CD4-positive, alpha-beta T cell (primary cell): ENCODE measurements around the gene HMCN1. TPM values are rescaled to one million over a fixed set of nuclear protein-coding genes. Genes with fewer than 3 reads are reported as not detected.

Experiments
- ATAC-seq: fragments of 200-7000 bp; cut with Tn5 transposase; one replicate; pipeline ENCODE4 v1.10.0; 2022; ENCODE audit warnings: mild to moderate bottlenecking; ENCODE audit not compliant: poor library complexity
- CTCF ChIA-PET: fragments of 350-600 bp; sonication (Branson Sonifier 250); formaldehyde crosslinking; loops from one replicate; lab custom pipeline; 2021; ENCODE audit warnings: antibody characterized with exemption, inconsistent platforms; lab: Charles Lee
- POLR2A ChIA-PET: fragments of 350-600 bp; sonication (Branson Sonifier 250); formaldehyde crosslinking; loops from one replicate; lab custom pipeline; 2021; ENCODE audit warnings: antibody characterized with exemption, inconsistent platforms; lab: Charles Lee
- DNase-seq, 14 experiments: peaks; one replicate each; pipeline ENCODE4 v3.0.0-alpha.2; 2013 to 2020; ENCODE audit warnings: mixed read lengths in 2 of 14
- H3K27ac ChIP-seq, 2 donors: one replicate each; pipeline versions ENCODE4 v1.5.1 to v1.7.0; 2013; ENCODE audit warnings: low read length in 2 of 2, low read depth in 1 of 2, mild to moderate bottlenecking in 1 of 2
- H3K27me3 ChIP-seq, 2 experiments: 1 replicate in 1 of 2; 2 replicates in 1 of 2; pipeline versions ENCODE4 v1.6.1 to v1.7.0; 2013; ENCODE audit warnings: low read length in 2 of 2, control low read depth in 1 of 2, mild to moderate bottlenecking in 1 of 2, moderate library complexity in 1 of 2; ENCODE audit not compliant: insufficient read depth in 2 of 2, control insufficient read depth in 1 of 2
- H3K36me3 ChIP-seq: one replicate; pipeline ENCODE4 v1.6.1; 2013; ENCODE audit warnings: low read length, control low read depth; ENCODE audit not compliant: insufficient read depth
- H3K4me1 ChIP-seq: one replicate; pipeline ENCODE4 v1.6.1; 2013; ENCODE audit warnings: low read length, control low read depth; ENCODE audit not compliant: insufficient read depth
- H3K4me3 ChIP-seq: one replicate; pipeline ENCODE4 v1.5.1; 2013; ENCODE audit warnings: mild to moderate bottlenecking, low read length, moderate library complexity
- H3K9me3 ChIP-seq, 2 experiments: 1 replicate in 1 of 2; 2 replicates in 1 of 2; pipeline versions ENCODE4 v1.6.1 to v1.7.0; 2013; ENCODE audit warnings: low read length in 2 of 2, mild to moderate bottlenecking in 2 of 2, control low read depth in 1 of 2, moderate library complexity in 1 of 2; ENCODE audit not compliant: control insufficient read depth in 1 of 2, insufficient read depth in 1 of 2
- H3K27ac Mint-ChIP-seq: one replicate; pipeline ENCODE4 v1.8.0; 2020; ENCODE audit warnings: mixed read lengths
- H3K27me3 Mint-ChIP-seq: one replicate; pipeline ENCODE4 v1.8.0; 2021; ENCODE audit warnings: mixed read lengths
- H3K36me3 Mint-ChIP-seq: one replicate; pipeline ENCODE4 v1.8.0; 2021; ENCODE audit warnings: low read depth, mixed read lengths
- H3K4me1 Mint-ChIP-seq: one replicate; pipeline ENCODE4 v1.8.0; 2021; ENCODE audit warnings: low read depth, mixed read lengths
- H3K4me3 Mint-ChIP-seq: one replicate; pipeline ENCODE4 v1.8.0; 2020; ENCODE audit warnings: mild to moderate bottlenecking, mixed read lengths
- H3K9me3 Mint-ChIP-seq: one replicate; pipeline ENCODE4 v1.8.0; 2020; ENCODE audit warnings: mixed read lengths
- intact Hi-C, 2 experiments: fragments of 100-400 bp; cut with DNase I in 1 of 2; cut with micrococcal nuclease in 1 of 2; formaldehyde crosslinking; loops; one replicate each; pipeline versions ENCODE4 v1.15.1 to v1.9.0; 2023 to 2025; cut with DNase I, micrococcal nuclease
- total RNA-seq, 174 experiments: library from RNA in 2 of 174; stranded (reverse) in 2 of 174; gene quantifications; one replicate each; pipeline ENCODE4 v1.2.3 and lab custom pipeline; 2021 to 2026
- TF ChIP-seq, protein P1 (sequence below): fragments of 200-600 bp; IDR thresholded peaks from one replicate; pipeline ENCODE4 v1.8.0; 2022; ENCODE audit warnings: antibody characterized with exemption, mild to moderate bottlenecking

The HMCN1 gene
- total RNA-seq, 2 experiments from 2014 or later, result 0.14 TPM

DNA sequence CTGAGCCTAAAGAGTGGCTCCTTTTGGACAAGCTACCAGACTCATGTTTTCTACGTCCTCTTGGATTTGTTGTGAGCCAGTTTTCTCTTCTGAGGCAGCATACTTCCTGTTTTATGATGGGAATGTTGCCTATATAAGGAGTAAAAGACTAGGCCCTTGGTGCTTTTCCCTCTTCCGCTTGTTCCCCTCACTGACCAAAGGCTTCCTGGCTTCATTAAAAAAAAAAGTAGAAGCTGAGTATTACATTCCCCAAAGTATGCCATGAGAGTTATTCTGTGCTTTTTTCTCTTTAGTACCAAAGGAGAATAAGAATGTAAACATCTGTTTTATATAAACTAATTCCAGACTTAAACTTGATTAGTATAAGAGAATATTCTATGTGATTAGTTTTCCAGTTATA lies 6.5 kb upstream of the HMCN1 start:
- Mint-ChIP-seq H3K4me1 (no peaks in the 10 kb centered on the region), H3K4me3 (no peak overlapping the region), H3K36me3 (no peaks in the 10 kb centered on the region), H3K27ac (no peak overlapping the region), H3K9me3 (peaks cover 7% of the 10 kb centered on the region), H3K27me3 (peaks cover 31% of the 10 kb centered on the region)
- intact Hi-C loops, result no loop called here
- Histone ChIP-seq H3K36me3 (no peaks in the 10 kb centered on the region), H3K27ac (no peak overlapping the region), H3K4me3 (no peak overlapping the region), H3K9me3 (peaks cover 0 to 18% of the 10 kb centered on the region in 2 experiments), H3K4me1 (no peaks in the 10 kb centered on the region), H3K27me3 (peaks cover 1 to 12% of the 10 kb centered on the region in 2 experiments)
- ATAC-seq, result no peak
- no peak for DNase-seq
- ChIA-PET POLR2A (no interaction called here), CTCF (no interaction called here)
- TF ChIP-seq, protein P1, sequence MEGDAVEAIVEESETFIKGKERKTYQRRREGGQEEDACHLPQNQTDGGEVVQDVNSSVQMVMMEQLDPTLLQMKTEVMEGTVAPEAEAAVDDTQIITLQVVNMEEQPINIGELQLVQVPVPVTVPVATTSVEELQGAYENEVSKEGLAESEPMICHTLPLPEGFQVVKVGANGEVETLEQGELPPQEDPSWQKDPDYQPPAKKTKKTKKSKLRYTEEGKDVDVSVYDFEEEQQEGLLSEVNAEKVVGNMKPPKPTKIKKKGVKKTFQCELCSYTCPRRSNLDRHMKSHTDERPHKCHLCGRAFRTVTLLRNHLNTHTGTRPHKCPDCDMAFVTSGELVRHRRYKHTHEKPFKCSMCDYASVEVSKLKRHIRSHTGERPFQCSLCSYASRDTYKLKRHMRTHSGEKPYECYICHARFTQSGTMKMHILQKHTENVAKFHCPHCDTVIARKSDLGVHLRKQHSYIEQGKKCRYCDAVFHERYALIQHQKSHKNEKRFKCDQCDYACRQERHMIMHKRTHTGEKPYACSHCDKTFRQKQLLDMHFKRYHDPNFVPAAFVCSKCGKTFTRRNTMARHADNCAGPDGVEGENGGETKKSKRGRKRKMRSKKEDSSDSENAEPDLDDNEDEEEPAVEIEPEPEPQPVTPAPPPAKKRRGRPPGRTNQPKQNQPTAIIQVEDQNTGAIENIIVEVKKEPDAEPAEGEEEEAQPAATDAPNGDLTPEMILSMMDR, result no peak

DNA sequence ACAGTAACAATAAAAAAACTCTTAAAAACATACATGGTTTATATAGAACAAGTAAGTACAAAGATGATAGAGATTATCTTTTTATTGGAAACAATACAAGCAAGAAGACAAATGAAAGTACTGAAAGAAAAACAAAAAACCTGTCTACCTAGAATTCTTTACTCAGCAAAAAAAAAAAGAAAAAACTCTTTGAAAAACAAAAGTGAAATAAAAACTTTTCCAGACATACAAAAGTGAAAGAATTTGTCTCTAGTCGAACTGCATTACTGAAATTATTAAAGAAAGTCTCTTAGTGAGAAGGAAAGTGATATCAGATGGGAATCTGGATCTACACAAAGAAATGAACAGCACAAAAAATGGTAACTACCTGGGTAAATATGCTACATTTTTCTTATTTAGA lies 2.7 kb upstream of the HMCN1 start:
- H3K9me3 ChIP-seq, result peaks cover 6 to 18% of the 10 kb centered on the region in 2 experiments
- POLR2A ChIA-PET, result no interaction called here
- Mint-ChIP-seq H3K4me1 (peaks cover 17% of the 10 kb centered on the region), H3K9me3 (peaks cover 7% of the 10 kb centered on the region), H3K36me3 (no peaks in the 10 kb centered on the region), H3K4me3 (no peak overlapping the region), H3K27ac (no peak overlapping the region), H3K27me3 (peaks cover 62% of the 10 kb centered on the region)
- no peak overlapping the region for H3K27ac ChIP-seq
- peaks cover 13% of the 10 kb centered on the region for H3K4me1 ChIP-seq
- peaks cover 29 to 40% of the 10 kb centered on the region in 2 experiments for H3K27me3 ChIP-seq
- no peak for ATAC-seq
- TF ChIP-seq, protein P1, result no peak
- intact Hi-C loops, result no loop called here
- no peak for DNase-seq
- CTCF ChIA-PET, result no interaction called here
- H3K4me3 ChIP-seq, result no peak overlapping the region
- H3K36me3 ChIP-seq, result no peaks in the 10 kb centered on the region

DNA sequence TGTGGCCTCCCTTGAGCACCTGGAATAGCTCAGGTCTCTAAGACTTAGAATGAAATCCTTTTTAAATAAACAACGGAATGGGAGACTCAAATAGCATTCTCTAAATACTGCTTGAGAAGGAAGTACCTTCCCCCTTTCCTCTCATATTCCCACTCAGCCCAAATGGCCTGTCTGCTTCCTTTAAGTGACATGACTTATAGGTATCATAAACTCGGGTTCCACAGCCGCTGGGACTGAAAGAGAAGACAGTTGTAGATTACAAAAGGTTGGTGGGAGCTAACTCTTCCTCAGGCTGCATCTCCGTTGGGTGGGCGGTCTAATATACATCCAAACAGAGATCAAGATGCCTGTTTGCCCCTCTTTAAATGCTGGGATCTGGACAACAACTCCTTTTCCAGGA lies 1.2 kb upstream of the HMCN1 start:
- TF ChIP-seq, protein P1, result no peak
- CTCF ChIA-PET, result no interaction called here
- intact Hi-C loops, result no loop called here
- Mint-ChIP-seq H3K27ac (no peak overlapping the region), H3K9me3 (peaks cover 7% of the 10 kb centered on the region), H3K4me1 (peaks cover 17% of the 10 kb centered on the region), H3K4me3 (no peak overlapping the region), H3K27me3 (peaks cover 66% of the 10 kb centered on the region), H3K36me3 (no peaks in the 10 kb centered on the region)
- Histone ChIP-seq H3K9me3 (peaks cover 6 to 18% of the 10 kb centered on the region in 2 experiments), H3K4me1 (peaks cover 13% of the 10 kb centered on the region), H3K36me3 (no peaks in the 10 kb centered on the region), H3K27me3 (peaks cover 32 to 40% of the 10 kb centered on the region in 2 experiments), H3K27ac (no peak overlapping the region), H3K4me3 (no peak overlapping the region)
- DNase-seq (no peak), ATAC-seq (no peak)
- POLR2A ChIA-PET, result no interaction called here
